Measurements from ENCODE around the gene NLK. TPM values are rescaled to one million over a fixed set of nuclear protein-coding genes. Genes with fewer than 3 reads are reported as not detected.
"Not testable (repeated sequence)": the region's sequence is repeated elsewhere in the genome, so short reads cannot be mapped to it uniquely, and the experiment has no call there.

The NLK gene
- total RNA-seq, 3 donors from 2014 or later = 9.8 to 11.2 (median 10.9) TPM

GRCh38 chr17:28243268-28243667 is 200.8 kb downstream of the NLK start:
- H3K9me3 Mint-ChIP-seq = not testable (repeated sequence)

GRCh38 chr17:28244446-28244845 is 202.0 kb downstream of the NLK start:
- no peak for DNase-seq
- H3K36me3 Mint-ChIP-seq (ENCODE audit: insufficient read depth) = no peaks in the 10 kb centered on the region
- no peaks in the 10 kb centered on the region for H3K9me3 Mint-ChIP-seq
- H3K4me1 Mint-ChIP-seq (ENCODE audit: low read depth) = no peaks in the 10 kb centered on the region
- ATAC-seq = no peak
- no peak overlapping the region for H3K4me3 Mint-ChIP-seq
- no peaks in the 10 kb centered on the region for H3K27me3 Mint-ChIP-seq (ENCODE audit: low read depth)

More at GRCh38 chr17:28243268-28243667, 200.8 kb downstream of the NLK start:
- H3K27me3 Mint-ChIP-seq (ENCODE audit: low read depth); H3K4me1 Mint-ChIP-seq (ENCODE audit: low read depth); H3K36me3 Mint-ChIP-seq (ENCODE audit: insufficient read depth); ATAC-seq; H3K4me3 Mint-ChIP-seq; DNase-seq: not testable (repeated sequence)

Other genes starting within 250 kb of the NLK start
- not detected for gene NOS2, start 242.1 kb upstream of the NLK start, total RNA-seq
- gene LYRM9, start 149.3 kb upstream of the NLK start, total RNA-seq = 1 to 10 TPM in 1 of 3 donors, under 1 TPM in 2; 0.79 to 1.4 (median 0.91) TPM

Measured in activated T-cell treated with anti-CD3 and anti-CD28 coated beads, Interleukin-2, amount 50 U/mL, for 4 hours (primary cell).